Lower lobe of right lung (tissue), 2 donors: ENCODE measurements around the gene TAMALIN. TPM values are rescaled to one million over a fixed set of nuclear protein-coding genes. Genes with fewer than 3 reads are reported as not detected.

Source experiments
- ATAC-seq, 2 donors: fragments of 200-7000 bp; cut with Tn5 transposase; one replicate each; pipeline ENCODE4 v1.9.1; 2020 to 2022; ENCODE audit warnings: mild to moderate bottlenecking in 2 of 2, moderate library complexity in 2 of 2
- DNase-seq: peaks from one replicate; pipeline ENCODE4 v3.0.0-alpha.2; 2020
- H3K27ac ChIP-seq: fragments of 200-600 bp; one replicate; pipeline ENCODE4 v1.8.0; 2022
- H3K27me3 ChIP-seq: fragments of 200-600 bp; one replicate; pipeline ENCODE4 v1.8.0; 2022; ENCODE audit warnings: low read depth
- H3K36me3 ChIP-seq: fragments of 200-600 bp; one replicate; pipeline ENCODE4 v1.8.0; 2022; ENCODE audit warnings: mild to moderate bottlenecking
- H3K4me1 ChIP-seq: fragments of 200-600 bp; one replicate; pipeline ENCODE4 v1.8.0; 2022
- H3K4me3 ChIP-seq: fragments of 200-600 bp; one replicate; pipeline ENCODE4 v1.8.0; 2022; ENCODE audit warnings: mild to moderate bottlenecking
- H3K9me3 ChIP-seq: fragments of 200-600 bp; one replicate; pipeline ENCODE4 v1.8.0; 2022
- CTCF ChIP-seq: fragments of 200-600 bp; IDR thresholded peaks from one replicate; pipeline ENCODE4 v1.8.0; 2022; ENCODE audit warnings: antibody characterized with exemption, mild to moderate bottlenecking
- intact Hi-C: fragments of 100-400 bp; cut with DNase I; formaldehyde crosslinking; loops from one replicate; pipeline ENCODE4 v1.11.0; 2022
- total RNA-seq: library from RNA; stranded (reverse); fragmentation: NEBNext Ultra II Directional; extraction: Animal tissue kit (Norgen Biotek cat#: 25700); gene quantifications from one replicate; pipeline ENCODE4 v1.2.1, GENCODE V29; 2021
- donor health status: DM: no; HTN: yes; CAD: no; lungs with severe emphysema.

Gene TAMALIN
- total RNA-seq, 1 donor from 2014 or later: 85.5 TPM

- Histone ChIP-seq H3K9me3 (no peaks in the 10 kb centered on the region), H3K36me3 (peaks cover 12% of the 10 kb centered on the region), H3K4me1 (peaks cover 57% of the 10 kb centered on the region), H3K27me3 (no peaks in the 10 kb centered on the region), H3K4me3 (peak overlapping the region; percentile 58), H3K27ac (peak overlapping the region; percentile 98)
- DNase-seq: no peak
- no peak for TF ChIP-seq CTCF
- ATAC-seq: peak; percentile 7 to 20
- intact Hi-C loops: no loop called here
Measured at GRCh38 chr12:52050116-52050757, 43.5 kb downstream of the TAMALIN start.

GRCh38 chr12:52050758-52051541 lies 44.2 kb downstream of the TAMALIN start, which contains the start of gene NR4A1:
Gene NR4A1, plus strand, starts transcription at chr12:52051442. Its CDS starts 2,887 bp downstream, at chr12:52054329.
- Histone ChIP-seq H3K27me3 (no peaks in the 10 kb centered on the region), H3K36me3 (peaks cover 19% of the 10 kb centered on the region), H3K4me3 (peak within 1 kb of the TSS; percentile 58), H3K27ac (peak within 1 kb of the TSS; percentile 98), H3K4me1 (peaks cover 50% of the 10 kb centered on the region), H3K9me3 (no peaks in the 10 kb centered on the region)
- intact Hi-C loops: no loop called here
- peak; percentile 33 for TF ChIP-seq CTCF
- DNase-seq (peak; percentile 98), ATAC-seq (peak; percentile 88 to 94)

DNA sequence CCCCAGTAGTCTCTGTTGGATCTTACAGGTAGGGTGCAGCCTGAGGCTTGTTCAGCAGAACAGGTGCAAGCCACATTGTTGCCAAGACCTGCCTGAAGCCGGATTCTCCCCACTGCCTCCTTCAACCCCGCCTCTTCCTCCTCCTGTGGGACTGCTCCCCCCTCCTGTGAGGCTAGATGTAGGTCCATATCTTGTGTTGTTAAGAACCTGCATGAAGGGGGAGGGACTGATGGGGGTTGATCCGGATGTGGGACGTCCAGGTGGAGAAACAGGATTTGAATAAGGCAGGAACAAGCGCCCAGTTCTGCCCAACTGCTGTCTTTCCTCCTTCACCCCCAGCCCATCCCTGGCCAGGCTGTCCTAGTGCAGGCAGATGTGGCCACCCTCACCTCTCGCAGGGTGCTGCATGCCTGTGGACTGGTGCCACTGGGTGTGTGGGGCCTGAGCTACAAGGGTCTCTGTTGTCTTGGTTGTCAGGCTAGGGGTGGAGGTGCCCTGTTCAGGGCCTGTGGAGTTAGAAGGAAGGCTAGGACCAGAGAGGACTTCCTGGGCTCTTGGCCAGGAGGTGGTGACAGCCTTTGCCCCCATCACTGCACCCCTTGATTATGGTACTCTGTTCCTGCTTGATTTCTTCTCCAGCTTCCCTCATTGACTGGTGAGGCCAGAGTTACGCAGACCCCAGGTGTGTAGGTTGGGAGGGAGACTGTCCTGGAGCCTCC lies 45.9 kb downstream of the TAMALIN start:
- intact Hi-C loops: no loop called here
- H3K27me3 ChIP-seq: no peaks in the 10 kb centered on the region
- H3K4me1 ChIP-seq: peaks cover 34% of the 10 kb centered on the region
- DNase-seq (no peak), ATAC-seq (no peak)
- no peaks in the 10 kb centered on the region for H3K9me3 ChIP-seq
- H3K4me3 ChIP-seq: peak overlapping the region; percentile 58
- TF ChIP-seq CTCF: no peak
- H3K36me3 ChIP-seq: peaks cover 35% of the 10 kb centered on the region
- H3K27ac ChIP-seq: peak overlapping the region; percentile 98

DNA sequence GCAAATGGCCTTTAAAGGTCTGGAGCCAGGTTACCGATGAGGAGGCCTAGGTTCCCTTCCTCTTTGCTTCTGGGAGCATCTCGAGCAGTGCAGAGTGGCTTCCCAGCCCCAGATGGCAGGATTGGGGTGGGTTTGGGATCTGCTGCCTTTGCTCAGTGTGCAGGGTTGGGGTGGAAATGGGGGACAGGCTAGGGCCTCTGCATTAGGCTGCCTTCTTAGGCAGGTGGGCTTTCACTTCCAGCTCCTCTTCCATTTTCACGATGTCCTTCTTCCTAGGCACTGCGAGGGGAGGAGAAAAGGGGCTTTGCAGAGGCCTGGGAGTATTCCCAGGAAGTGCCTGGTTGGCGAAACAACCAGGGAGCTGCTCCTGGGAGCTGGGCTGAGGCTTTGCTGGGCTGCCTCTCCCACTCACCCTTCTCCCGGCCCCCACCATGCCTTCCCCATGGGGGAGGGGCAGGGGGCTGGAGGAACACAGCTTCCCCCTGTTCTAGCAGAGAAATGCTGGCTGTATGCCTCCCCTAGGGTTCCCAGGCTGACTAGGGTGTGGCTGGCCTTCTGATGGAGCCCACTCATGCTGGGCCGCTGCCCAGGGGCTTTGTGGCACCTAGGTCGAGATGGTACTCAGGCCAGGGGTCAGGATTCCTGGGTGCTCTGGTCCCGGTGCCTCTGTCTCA lies 46.9 kb downstream of the TAMALIN start:
- TF ChIP-seq CTCF: no peak
- Histone ChIP-seq H3K27ac (no peak overlapping the region), H3K4me1 (peaks cover 35% of the 10 kb centered on the region), H3K4me3 (peak overlapping the region; percentile 58), H3K36me3 (peaks cover 46% of the 10 kb centered on the region), H3K27me3 (no peaks in the 10 kb centered on the region), H3K9me3 (no peaks in the 10 kb centered on the region)
- ATAC-seq (no peak), DNase-seq (no peak)
- intact Hi-C loops: no loop called here

- H3K4me3 ChIP-seq: no peak overlapping the region
- H3K4me1 ChIP-seq: peaks cover 36% of the 10 kb centered on the region
- no peaks in the 10 kb centered on the region for H3K27me3 ChIP-seq
- intact Hi-C loops: no loop called here
- no peak for ATAC-seq
- no peak overlapping the region for H3K27ac ChIP-seq
- no peaks in the 10 kb centered on the region for H3K9me3 ChIP-seq
- TF ChIP-seq CTCF: no peak
- DNase-seq: no peak
- H3K36me3 ChIP-seq: peaks cover 53% of the 10 kb centered on the region
Measured at GRCh38 chr12:52054231-52054832, 47.6 kb downstream of the TAMALIN start.
